GM12878 (cell line): ENCODE results near the gene HOXA1. TPM values are rescaled to one million over a fixed set of nuclear protein-coding genes. Genes with fewer than 3 reads are reported as not detected.

ENCODE experiments used
- ATAC-seq: fragments of 200-7000 bp; cut with Tn5 transposase; 3 replicates; pipeline ENCODE4 v1.9.1; 2020; ENCODE audit warnings: mild to moderate bottlenecking, moderate library complexity
- BruUV-seq: library from RNA; stranded (reverse); fragments of 400-500 nt; replicated peaks from 2 replicates; lab custom pipeline; 2021; lab: Mats Ljungman, UMichigan
- CTCF ChIA-PET: fragments of 300-600 bp; sonication (Branson Sonifier 250); formaldehyde crosslinking; extraction: SDS; loops from one replicate; lab custom pipeline; 2021; ENCODE audit warnings: inconsistent platforms; lab: Yijun Ruan, JAX
- POLR2A ChIA-PET: fragments of 350-600 bp; formaldehyde crosslinking; extraction: SDS; loops from one replicate; lab custom pipeline; 2021; ENCODE audit warnings: inconsistent platforms; lab: Charles Lee
- RAD21 ChIA-PET: fragments of 300-600 bp; sonication (Branson Sonifier 250); formaldehyde crosslinking; loops from one replicate; lab custom pipeline; 2023; ENCODE audit warnings: antibody characterized with exemption; ENCODE audit not compliant: unreplicated experiment; lab: Charles Lee
- SMC1A ChIA-PET: fragments of 300-600 bp; sonication (Branson Sonifier 250); formaldehyde crosslinking; loops from one replicate; lab custom pipeline; 2023; ENCODE audit not compliant: unreplicated experiment, uncharacterized antibody; lab: Charles Lee
- DNase-seq: peaks from one replicate; pipeline ENCODE4 v3.0.0-alpha.2; 2011; ENCODE audit warnings: low read depth, low spot score
- FAIRE-seq: peaks from 3 replicates; lab custom pipeline; 2011; peaks lifted over from hg19 to GRCh38; lab: Jason Lieb, UNC
- H2AFZ ChIP-seq: 2 replicates; pipeline ENCODE4 v1.6.0; 2011; ENCODE audit warnings: low read depth, low read length, control low read depth; ENCODE audit not compliant: control insufficient read depth
- H3K27ac ChIP-seq: 2 replicates; pipeline ENCODE4 v1.5.1; 2011; ENCODE audit warnings: control low read depth; ENCODE audit not compliant: control insufficient read depth, insufficient read depth
- H3K27me3 ChIP-seq, 2 experiments: replicated peaks in 1 of 2; 2 replicates each; pipeline versions ENCODE4 v1.6.0 to v1.6.1; 2011; ENCODE audit warnings: low read length in 1 of 2; ENCODE audit not compliant: control insufficient read depth in 2 of 2, insufficient read depth in 2 of 2
- H3K36me3 ChIP-seq, 2 experiments: 2 replicates each; pipeline ENCODE4 v1.5.1; 2011; ENCODE audit warnings: low read length in 1 of 2; ENCODE audit not compliant: control insufficient read depth in 2 of 2, insufficient read depth in 2 of 2
- H3K4me1 ChIP-seq: 2 replicates; pipeline ENCODE4 v1.6.1; 2011; ENCODE audit warnings: mild to moderate bottlenecking, low read length, moderate library complexity, mixed read lengths; ENCODE audit not compliant: control insufficient read depth, insufficient read depth
- H3K4me2 ChIP-seq: 2 replicates; pipeline ENCODE4 v1.6.0; 2011; ENCODE audit warnings: control low read depth; ENCODE audit not compliant: control insufficient read depth, insufficient read depth
- H3K4me3 ChIP-seq: fragments of 200-600 bp; sonication (generic); 2 replicates; pipeline ENCODE4 v1.5.1; 2016
- H3K79me2 ChIP-seq: 2 replicates; pipeline ENCODE4 v1.6.0; 2011; ENCODE audit warnings: low read length; ENCODE audit not compliant: control insufficient read depth, insufficient read depth
- H3K9ac ChIP-seq: 2 replicates; pipeline ENCODE4 v1.8.0; 2011; ENCODE audit warnings: low read length, control low read depth, mixed read lengths; ENCODE audit not compliant: control insufficient read depth, insufficient read depth
- H3K9me3 ChIP-seq: replicated peaks from 3 replicates; pipeline ENCODE4 v1.5.1; 2011; ENCODE audit warnings: mild to moderate bottlenecking, low read length; ENCODE audit not compliant: control insufficient read depth, insufficient read depth
- H4K20me1 ChIP-seq: 2 replicates; pipeline ENCODE4 v1.6.0; 2011; ENCODE audit not compliant: control insufficient read depth, insufficient read depth
- BRCA1 ChIP-seq: IDR thresholded peaks from 2 replicates; pipeline ENCODE4 v1.6.1; 2011; ENCODE audit warnings: low read depth, low read length, improper control_type of control experiment
- EED ChIP-seq: sonication (generic); IDR thresholded peaks from 2 replicates; pipeline ENCODE4 v1.6.1; 2016; ENCODE audit warnings: antibody characterized with exemption, low read depth
- FOXM1 ChIP-seq: IDR thresholded peaks from 2 replicates; pipeline ENCODE4 v1.6.1; 2012; ENCODE audit warnings: low read depth, mild to moderate bottlenecking, inconsistent platforms, low read length, moderate library complexity
- IRF5 ChIP-seq: fragments of 450-650 bp; IDR thresholded peaks from 2 replicates; pipeline ENCODE4 v1.6.1; 2017; ENCODE audit warnings: borderline replicate concordance
- JUNB ChIP-seq: IDR thresholded peaks from 2 replicates; pipeline ENCODE4 v1.6.1; 2016; ENCODE audit warnings: antibody characterized with exemption, mild to moderate bottlenecking
- MTA3 ChIP-seq: IDR thresholded peaks from 2 replicates; pipeline ENCODE4 v1.6.1; 2012; ENCODE audit warnings: low read length, inconsistent platforms, borderline replicate concordance
- MYB ChIP-seq: fragments of 150-350 bp; IDR thresholded peaks from 2 replicates; pipeline ENCODE4 v1.6.1; 2014; ENCODE audit warnings: mild to moderate bottlenecking, low read depth, low read length, borderline replicate concordance
- SRF ChIP-seq, 2 experiments: IDR thresholded peaks; 2 replicates each; pipeline ENCODE4 v1.6.1; 2011; ENCODE audit warnings: low read depth in 2 of 2, low read length in 2 of 2, mild to moderate bottlenecking in 1 of 2, moderate library complexity in 1 of 2
- TARDBP ChIP-seq: IDR thresholded peaks from 2 replicates; pipeline ENCODE4 v1.6.1; 2016; ENCODE audit warnings: borderline replicate concordance
- WGBS: methylation state at CpG from one replicate; pipeline ENCODE4 v1.1.6; 2016; ENCODE audit warnings: low lambda C conversion rate; ENCODE audit not compliant: insufficient replicate concordance, insufficient coverage; ENCODE audit errors: missing lambda C conversion rate; 5-methylcytosine and 5-hydroxymethylcytosine counted together
- in situ Hi-C: fragments of 300-500 bp; cut with MboI; formaldehyde crosslinking; loops from 9 replicates; pipeline ENCODE4 v1.14.3; 2018; ENCODE audit warnings: mixed read lengths
- intact Hi-C: fragments of 100-400 bp; cut with micrococcal nuclease; formaldehyde crosslinking; loops from one replicate; pipeline ENCODE4 v1.14.2; 2022; ENCODE audit not compliant: unreplicated experiment
- polyA plus RNA-seq, 11 experiments: library from polyadenylated mRNA; depleted of rRNA in 4 of 11; unstranded in 6 of 11; stranded (reverse) in 5 of 11; fragments of >200 nt; fragmentation: Nextera tagmentation in 4 of 11; fragmentation: Illumina TruSeq in 1 of 11; extraction: Ambion mirVana in 4 of 11; extraction: Trizol in 1 of 11; gene quantifications; 1 replicate in 1 of 11; 2 replicates in 10 of 11; pipeline versions ENCODE4 v1.2.1 to v1.2.3, GENCODE V29; 2011 to 2016; ENCODE audit warnings: inconsistent platforms in 2 of 11, missing spikeins in 2 of 11, low read depth in 1 of 11
- total RNA-seq, 4 experiments: library from RNA; depleted of rRNA in 3 of 4; stranded (reverse); fragments of >200 nt in 3 of 4; fragmentation: Illumina TruSeq in 1 of 4; extraction: Trizol in 1 of 4; gene quantifications; 2 replicates each; pipeline versions ENCODE4 v1.2.1 to v1.2.3, GENCODE V29; 2013 to 2021

The HOXA1 gene
- total and polyA plus RNA-seq, 10 of the 15 experiments (the other 5 are each of a cell fraction or from before 2014, with no cell fraction given): 0.06 to 1.7 (median 0.18) TPM; not detected in 3

GRCh38 chr7:27093184-27093895 lies 2.5 kb downstream of the HOXA1 start:
- ChIA-PET SMC1A (interaction anchor here (0.8 to 7.9 kb wide), 6 partner anchors 11 to 280 kb away, joined by 3 to 110 read pairs (median 3); no protein-coding TSS in a partner anchor), CTCF (interaction anchor here (0.8 to 3.4 kb wide), 4 partner anchors 10 to 240 kb away, joined by 3 to 18 read pairs (median 5); no protein-coding TSS in a partner anchor), RAD21 (interaction anchor here (0.5 to 3.7 kb wide), 7 partner anchors 10 to 236 kb away, joined by 3 to 24 read pairs (median 3); no protein-coding TSS in a partner anchor), POLR2A (interaction anchor here (0.7 to 1.6 kb wide), 5 partner anchors 8 to 230 kb away, joined by 3 to 10 read pairs (median 4); partner anchors contain the start of gene SKAP2)
- H3K36me3 ChIP-seq: no peaks in the 10 kb centered on the region
- no peak overlapping the region for H3K9ac ChIP-seq
- intact Hi-C loops: no loop called here
- peaks cover 0 to 17% of the 10 kb centered on the region in 2 experiments; a peak in 3 of 4 replicates for H3K27me3 ChIP-seq
- no peak overlapping the region for H3K27ac ChIP-seq
- no TSS peak for BruUV-seq
- no peak overlapping the region for H3K4me3 ChIP-seq
- TF ChIP-seq SRF (IDR thresholded peaks at IDR 0.05; ENCODE audit: low read depth in 2 of 2, low read length in 2 of 2) (no peak), IRF5 (no peak), TARDBP (no peak), MYB (no peak), JUNB (no peak), EED (no peak), BRCA1 (no peak), FOXM1 (no peak), MTA3 (no peak)
- no peak overlapping the region for H2AFZ ChIP-seq
- peaks cover under 1% of the 10 kb centered on the region; the same call in 1 of the 3 replicates for H3K9me3 ChIP-seq
- no peak overlapping the region for H3K4me2 ChIP-seq
- H3K4me1 ChIP-seq: peaks cover 6% of the 10 kb centered on the region
- in situ Hi-C loops: no loop called here
- no peaks in the 10 kb centered on the region for H3K79me2 ChIP-seq
- ATAC-seq (no peak), DNase-seq (no peak), FAIRE-seq (no peak)
- no peaks in the 10 kb centered on the region for H4K20me1 ChIP-seq
- 76% methylated on average over 6 of the region's 6 CpGs for WGBS
